HG03457 (cell line): ENCODE data around the gene PPFIBP2.

Experiments
- ATAC-seq: cut with Tn5 transposase; IDR thresholded peaks from one replicate; pipeline ENCODE4 v1.9.1; 2021; ENCODE audit warnings: moderate number of reproducible peaks; ENCODE audit not compliant: unreplicated experiment

The PPFIBP2 gene

DNA sequence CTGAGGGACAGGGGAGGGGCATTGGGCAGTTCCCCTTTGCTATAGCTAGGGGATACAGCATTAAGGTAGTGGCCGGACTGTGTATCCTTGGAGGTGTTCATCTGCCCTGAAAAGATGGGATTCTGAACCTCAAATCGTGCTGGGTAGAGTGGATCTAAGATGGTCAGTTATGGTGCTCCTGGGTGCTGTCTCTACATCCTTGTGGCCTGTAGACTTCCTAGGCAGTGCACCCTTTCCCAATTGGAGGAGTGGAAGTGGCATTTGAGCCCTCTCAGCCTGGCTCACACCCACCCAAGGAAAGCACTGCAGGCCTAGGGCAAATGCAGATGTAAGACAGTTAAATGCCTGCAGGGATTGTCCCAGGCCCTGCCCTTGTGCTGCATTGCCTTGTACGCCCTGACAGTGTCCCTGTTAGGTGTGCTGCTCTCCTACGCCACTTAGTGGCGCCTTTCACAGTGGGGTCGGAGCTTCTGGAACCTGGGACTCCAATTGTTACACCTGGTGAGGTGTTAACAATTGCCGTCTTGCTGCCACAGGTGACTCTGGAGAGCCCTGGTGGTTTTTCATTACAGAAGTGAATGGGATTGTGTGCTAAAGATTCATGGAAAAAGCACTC, 35.0 kb downstream of the PPFIBP2 start:
- ATAC-seq: no peak

DNA sequence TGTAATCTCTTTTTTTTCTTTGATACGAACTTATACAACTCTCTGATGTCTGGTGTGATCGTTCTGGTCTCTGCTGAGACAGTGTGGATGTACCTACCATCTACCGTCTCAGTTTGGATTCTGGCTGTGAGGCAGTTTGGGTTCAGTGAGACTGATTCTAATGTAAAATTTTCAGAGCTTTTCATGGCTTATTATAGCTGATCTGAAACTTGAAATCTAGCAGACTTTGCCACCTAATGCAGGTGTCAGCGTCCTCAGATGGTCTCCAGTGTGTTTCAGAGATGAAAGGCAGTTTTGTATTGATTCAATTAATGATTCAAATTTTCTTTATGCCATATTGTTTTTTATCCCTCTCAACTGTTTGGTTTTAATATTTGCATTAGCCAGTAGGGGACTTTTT, 35.9 kb downstream of the PPFIBP2 start:
- ATAC-seq: no peak

GRCh38 chr11:7551571-7551970, 37.8 kb downstream of the PPFIBP2 start:
- no peak for ATAC-seq

GRCh38 chr11:7552666-7553065, 38.9 kb downstream of the PPFIBP2 start:
- no peak for ATAC-seq

DNA sequence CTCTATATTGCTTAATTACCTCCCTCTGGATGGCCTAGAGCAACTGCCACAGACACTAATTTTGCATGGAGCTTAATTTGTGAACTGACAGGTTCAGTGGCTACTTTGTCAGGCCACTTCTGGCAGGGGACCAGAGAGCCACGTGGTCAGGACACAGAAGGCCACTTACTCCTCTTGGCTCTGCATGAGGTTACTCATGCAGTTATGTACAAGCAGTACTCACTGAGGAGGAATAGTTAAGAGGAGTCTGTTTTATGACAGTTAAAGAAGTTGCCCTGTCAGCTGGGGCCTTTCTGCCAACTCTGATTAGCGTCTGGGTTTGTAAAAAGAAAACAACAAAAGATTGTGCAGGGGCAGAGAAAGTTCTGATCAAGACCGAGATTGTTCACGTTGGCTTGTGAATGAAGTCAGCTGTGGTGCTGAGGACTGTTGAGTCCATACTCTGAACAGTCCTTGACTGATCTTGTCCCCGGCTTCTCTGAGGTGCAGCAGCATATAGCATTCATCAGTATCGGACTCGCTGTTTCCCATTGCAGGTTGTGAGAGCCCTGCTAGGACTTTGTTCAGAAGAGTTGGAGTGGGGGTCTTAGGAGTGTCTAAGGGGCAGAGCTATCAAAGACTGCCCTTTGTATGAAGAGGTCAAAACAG, 41.4 kb downstream of the PPFIBP2 start:
- no peak for ATAC-seq

DNA sequence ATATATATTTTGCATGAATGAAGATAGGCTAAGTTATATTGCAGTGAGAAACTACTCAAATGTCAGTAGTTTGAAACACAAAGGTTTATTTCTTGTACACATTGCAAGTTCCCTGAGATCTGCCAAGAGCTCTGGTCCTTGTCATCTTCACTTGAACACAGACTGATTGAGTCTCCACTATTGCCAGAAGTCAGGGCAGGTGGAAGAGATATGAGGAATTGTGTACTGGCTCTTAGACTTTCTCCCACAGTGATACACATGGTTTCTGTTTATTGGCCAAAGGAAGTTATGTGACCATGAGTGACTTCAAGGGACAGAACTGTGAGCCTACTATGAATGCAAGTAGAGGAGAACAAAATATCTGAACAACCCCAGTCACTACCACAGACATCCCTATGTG, 44.2 kb downstream of the PPFIBP2 start:
- ATAC-seq: no peak

GRCh38 chr11:7559398-7560283, 45.8 kb downstream of the PPFIBP2 start:
- ATAC-seq: no peak

DNA sequence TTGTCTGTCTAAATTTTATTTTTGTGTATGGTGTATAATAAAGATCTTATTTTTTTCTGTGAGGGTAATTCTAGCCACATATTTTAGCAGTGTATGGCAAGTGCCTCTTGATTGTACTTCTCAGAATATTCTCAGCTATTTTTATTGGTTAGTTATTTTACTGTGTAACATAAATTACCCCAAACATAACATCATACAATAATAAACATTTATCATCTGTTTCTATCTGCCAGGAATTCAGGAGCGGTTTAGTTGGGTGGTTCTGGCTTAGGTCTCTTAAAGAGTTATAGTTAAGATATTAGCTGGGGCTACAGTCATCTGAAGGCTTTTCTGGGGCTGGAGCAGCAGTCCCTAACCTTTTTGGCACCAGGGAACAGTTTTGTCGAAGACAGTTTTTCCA, 47.8 kb downstream of the PPFIBP2 start:
- no peak for ATAC-seq

- no peak for ATAC-seq
These were observed 49.5 kb downstream of the PPFIBP2 start for GRCh38 chr11:7563281-7563680.

DNA sequence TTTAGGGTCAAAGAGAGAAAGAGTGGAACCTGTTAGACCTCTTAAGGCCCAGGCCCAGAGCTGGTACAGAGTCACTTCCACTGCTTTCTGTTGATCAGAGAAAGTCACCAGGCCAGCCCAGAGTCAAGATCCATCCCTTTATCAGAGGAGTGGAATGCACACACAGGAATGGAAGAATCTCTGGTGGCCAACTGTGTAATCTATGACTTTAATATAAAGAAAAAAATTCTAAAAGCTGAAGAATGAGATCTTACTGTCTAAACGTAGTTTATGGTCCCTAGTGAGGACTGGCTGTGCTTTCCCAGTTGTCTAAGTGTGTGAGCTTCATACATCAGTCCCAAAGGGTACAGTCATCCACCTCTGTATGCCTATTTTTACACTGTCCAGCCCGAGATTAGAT, 51.0 kb downstream of the PPFIBP2 start:
- ATAC-seq: no peak

DNA sequence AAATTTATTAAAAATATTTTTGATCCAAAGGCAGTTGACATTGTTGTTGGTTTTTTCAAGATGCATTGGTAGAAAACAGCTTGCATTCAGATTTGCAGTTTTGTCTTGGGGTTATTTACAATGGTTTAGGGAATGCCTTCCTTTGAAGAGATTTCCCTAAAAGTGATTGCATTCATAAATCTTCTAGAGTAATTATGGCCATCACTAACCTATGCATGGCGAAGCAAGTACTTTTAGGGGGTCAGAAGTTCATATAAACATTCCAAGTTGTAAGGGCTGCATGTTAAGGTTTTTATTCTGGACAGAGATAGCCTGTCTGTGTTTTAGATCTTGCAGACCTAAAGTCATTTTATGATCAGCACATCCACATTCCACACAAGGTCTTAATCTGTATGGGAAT, 53.5 kb downstream of the PPFIBP2 start:
- no peak for ATAC-seq

GRCh38 chr11:7569044-7569443, 55.2 kb downstream of the PPFIBP2 start:
- no peak for ATAC-seq

DNA sequence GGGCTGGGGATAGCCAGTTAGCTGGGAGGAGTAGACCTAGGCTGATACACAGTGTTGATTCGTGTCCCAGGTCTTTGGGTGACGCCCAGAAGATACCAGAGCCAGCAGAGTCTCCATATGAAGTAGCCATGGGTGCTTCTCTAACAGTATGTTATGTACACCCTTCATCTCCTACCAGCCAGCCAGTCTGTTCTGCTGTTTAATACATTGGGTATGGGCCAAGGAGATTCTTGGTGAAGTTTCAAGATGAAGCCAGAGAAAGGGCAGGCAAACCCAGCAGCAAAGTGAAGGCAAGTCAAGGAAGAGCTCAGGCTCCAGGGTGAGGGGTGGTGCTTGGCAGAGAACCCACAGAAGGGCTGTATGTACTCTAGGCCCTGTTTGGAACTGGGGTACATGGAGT, 56.4 kb downstream of the PPFIBP2 start:
- ATAC-seq: no peak

DNA sequence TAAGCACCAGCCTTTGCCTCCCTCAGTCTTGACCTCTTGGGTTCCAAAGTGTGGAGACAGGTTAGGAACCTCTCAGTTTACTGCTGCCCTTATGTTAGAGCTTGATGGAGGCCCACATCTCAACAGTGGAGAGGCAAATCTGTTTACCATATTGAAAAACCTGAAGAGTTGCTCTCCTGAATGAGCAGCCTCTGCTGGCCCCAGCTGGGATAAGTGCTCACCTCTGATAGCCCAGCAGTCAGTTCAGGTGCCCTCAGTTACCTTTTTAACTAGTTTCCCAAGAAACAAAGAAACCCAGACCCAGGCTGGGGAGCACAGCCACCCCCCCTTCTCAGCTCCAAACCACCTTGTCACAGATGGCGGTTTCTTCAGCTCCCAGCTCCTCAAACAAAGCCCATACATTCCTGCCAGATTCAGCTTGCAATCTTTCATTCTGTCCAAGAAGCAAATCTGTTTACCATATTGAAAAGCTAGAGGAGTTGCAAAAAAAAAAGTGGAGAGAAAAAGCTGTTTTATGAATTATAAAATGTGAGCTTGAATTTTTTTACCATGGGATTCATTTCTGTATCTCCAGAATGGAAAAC, 57.2 kb downstream of the PPFIBP2 start:
- no peak for ATAC-seq

- no peak for ATAC-seq
These were observed 57.8 kb downstream of the PPFIBP2 start for GRCh38 chr11:7571640-7572000.

DNA sequence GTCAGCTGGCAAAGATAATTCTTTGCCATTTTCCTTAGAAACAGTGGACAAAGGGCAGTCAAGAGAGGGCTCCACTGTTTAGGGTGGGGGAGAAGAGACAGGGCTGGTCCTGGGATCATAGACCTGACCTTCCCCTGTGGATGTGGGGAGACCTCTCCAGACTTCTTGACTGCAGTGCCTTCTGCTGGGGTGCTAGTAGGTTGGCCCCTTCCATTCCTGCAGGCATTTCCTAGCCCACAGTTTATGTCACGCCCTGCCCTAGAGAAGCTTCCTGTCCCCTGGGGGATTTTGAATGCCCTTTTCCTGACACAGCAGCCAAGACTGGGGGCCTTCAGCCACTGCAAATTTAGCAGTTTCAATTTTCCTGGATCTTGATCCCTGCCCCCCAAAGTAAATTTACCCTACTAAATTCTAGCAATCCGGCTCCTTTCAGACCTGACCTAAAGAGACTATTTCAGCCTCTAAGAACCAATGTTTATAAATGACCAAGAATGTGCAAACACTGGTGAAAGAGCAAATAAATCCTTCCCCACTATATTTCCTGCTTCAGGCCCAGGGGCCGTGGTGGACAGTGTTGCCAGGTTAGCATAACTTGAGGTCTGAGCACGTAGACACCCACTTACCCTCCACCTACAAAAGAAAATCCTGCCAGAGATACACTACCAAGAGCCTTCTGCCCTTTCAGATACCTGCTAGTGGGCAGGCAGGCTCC, 58.4 kb downstream of the PPFIBP2 start:
- ATAC-seq: no peak

- no peak for ATAC-seq
These were observed 59.4 kb downstream of the PPFIBP2 start for GRCh38 chr11:7573193-7573557.

- no peak for ATAC-seq
These were observed 59.9 kb downstream of the PPFIBP2 start for GRCh38 chr11:7573558-7574296.

GRCh38 chr11:7574491-7575130, 60.8 kb downstream of the PPFIBP2 start:
- ATAC-seq: no peak
